GM21423 (cell line): ENCODE data around the gene DOC2A.
"Not testable (repeated sequence)": the region's sequence is repeated elsewhere in the genome, so short reads cannot be mapped to it uniquely, and the experiment has no call there.

Source experiments
- ATAC-seq: cut with Tn5 transposase; IDR thresholded peaks from one replicate; pipeline ENCODE4 v1.9.1; 2021; ENCODE audit warnings: mild to moderate bottlenecking, moderate library complexity; ENCODE audit not compliant: unreplicated experiment

The DOC2A gene

DNA sequence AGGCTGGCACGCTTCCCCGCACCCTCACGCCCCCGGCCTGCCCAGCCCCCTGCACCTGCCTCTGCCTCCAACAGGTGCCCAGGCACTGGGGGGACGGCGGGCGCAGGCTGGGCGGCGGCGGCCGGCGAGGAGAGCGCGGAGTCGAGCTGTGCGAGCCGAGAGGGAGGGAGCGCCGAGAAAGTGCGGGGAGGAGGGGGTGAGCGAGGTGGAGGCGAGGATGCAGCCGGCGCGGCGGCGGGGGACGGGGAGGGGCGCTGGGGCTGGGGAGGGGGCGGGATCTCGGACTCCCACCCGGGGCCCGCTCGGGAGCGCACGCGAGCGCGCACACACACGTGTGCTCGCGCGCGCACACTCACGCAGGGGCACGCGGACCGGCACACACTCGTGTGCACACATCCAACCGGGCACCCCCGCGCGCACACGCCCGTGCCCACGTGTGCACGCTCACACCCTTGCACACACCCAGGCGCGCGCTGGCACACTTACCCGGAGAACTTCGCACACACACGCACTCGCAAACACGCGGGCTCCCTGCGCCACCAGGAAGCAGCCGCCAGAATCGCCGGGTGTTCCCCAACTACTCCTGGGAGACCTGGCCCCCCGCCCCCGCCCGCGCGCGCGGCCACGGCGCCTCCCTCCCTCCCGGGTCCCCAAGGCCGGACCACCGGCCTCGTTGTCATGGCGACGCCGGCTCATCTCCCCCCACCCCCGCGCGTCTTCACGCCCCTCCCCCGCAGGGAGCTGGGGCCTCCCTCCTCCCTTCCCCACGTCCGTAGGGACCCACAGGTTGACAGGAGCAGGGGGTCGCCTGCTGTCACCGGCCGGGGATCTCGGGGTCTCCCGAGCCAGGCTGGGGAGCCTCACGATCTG lies at the start of gene DOC2A:
DOC2A (minus strand) TSS at position 184 of the 870 bp plus-strand sequence. CDS start 805 bp downstream, outside the sequence.
- ATAC-seq, result no peak

DNA sequence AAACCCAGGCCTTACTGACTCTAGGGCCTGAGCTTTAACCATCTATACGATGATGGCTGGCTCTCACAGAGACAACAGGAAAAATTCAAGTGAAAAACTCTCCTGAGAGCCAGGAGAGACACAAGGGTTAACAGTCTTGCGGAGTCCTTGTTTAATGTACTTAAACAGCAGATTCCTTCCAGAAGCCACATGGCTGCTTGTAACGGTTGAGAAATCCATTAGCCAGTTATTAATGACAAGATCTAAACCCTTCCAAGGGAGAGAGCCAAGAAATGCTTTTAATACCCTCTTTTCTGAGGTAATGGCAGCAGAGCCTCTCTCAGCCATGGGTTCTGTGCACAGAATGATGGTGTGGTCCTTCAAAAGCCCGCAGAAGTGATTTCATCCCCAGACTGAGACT lies 49.5 kb upstream of the DOC2A start:
- no peak for ATAC-seq

DNA sequence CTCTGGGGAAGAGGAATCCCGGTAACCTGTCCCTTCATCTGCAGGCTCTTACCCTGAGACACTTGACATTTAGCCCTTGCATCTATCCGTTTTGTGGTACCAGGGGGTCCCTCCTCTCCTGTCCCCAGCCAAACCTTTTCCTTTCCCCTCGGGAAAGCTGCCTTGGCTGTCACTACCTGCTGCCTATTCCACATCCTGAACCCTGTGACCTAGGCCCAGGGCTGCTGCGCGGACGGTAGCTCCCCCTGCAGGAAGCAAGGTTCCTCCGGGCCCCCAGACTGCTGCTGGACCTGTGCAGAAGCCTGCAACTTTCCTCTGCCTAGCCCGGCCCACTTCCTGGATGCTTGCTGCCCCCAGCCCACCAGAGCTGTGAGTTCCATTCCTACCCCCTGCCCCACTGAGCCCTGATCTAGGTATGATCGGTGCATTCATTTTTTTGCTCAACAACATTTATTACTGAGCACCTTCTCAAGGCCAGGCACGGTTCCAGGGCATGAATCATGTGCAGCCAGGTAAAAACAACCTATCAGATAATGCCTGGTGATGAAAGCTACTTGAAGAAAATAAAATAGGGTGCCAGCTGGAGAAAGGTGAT lies 44.2 kb upstream of the DOC2A start:
- ATAC-seq, result no peak

DNA sequence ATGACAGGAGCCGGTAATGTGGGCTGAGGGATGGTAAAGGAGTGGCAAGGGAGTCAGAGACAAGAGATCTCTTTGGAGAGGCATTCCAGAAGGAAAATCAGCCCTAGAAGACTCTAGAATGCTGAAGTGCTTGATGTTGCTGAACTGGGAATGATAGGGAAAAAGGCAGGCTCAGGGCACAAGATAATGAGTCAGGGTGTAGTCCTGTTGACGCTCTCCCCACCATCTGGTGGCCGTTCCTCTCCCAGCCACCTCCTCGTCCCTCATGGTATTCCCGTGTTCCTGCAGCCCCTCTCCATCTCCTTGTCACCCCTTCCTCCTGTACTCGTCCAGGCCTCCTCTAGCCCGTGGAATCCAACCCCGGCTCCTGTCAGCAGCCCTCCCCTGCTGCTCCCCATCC lies 43.6 kb upstream of the DOC2A start:
- no peak for ATAC-seq

DNA sequence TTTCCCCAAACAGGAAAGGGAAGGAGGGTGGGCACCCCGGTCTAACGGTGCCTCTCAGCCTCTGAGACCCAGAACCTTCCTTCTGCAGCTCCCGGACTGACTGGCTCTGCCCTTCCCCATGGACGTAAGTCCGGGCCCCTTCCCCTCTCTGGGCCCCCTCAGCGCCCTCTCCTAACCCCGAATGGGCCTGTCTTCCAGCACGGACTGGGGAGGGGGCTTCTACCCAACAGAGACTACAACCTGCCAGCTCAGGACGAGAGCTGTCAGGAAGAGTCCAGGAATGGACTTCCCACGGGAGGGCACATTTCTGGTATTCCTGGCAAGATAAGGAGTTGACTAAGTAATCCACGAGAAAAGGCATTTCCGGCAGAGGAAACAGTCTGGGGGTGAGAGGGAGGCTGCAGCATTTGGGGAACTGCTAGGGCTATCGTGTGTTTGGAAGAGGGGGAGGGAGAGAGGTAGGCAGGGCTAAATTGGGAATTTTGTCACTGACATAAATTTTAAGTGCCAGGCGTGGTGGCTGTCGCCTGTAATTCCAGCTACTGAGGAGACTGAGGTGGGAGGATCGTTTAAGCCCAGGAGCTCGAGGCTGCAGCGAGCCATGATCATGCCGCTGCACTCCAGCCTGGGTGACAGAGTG lies 42.7 kb upstream of the DOC2A start:
- no peak for ATAC-seq

DNA sequence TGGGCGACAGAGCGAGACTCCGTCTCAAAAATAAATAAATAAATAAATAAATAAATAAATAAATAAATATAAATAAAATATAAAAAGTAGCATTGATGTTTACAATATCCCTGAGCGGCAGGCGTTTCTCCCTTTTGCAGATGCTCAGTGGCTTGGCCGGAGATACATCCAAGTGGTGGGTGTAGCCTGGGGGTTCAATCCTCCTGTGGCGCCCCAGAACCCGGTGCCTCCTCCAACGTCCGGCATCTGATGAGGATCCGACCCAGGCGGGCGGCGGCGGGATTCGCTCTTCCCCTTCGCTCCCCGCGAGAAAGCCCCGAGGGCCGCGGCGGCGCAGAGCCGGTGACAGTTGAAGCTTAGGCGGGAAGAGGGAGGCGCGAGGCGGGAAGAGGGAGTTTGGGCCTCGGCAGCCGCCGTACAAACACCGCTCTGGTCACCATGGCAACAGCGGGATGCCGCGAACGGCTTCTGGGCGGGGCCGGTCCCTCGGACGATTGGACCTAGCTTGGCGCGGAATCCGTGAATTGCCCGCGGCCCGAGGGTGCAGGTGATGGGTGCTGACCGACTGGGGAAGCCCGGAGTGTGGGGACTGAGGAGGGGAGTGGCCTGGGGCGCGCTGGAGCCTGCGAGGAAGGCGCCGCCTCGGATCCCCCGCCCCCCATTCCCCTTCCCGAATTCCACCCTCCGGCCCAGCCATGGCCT lies 42.0 kb upstream of the DOC2A start:
- peak; percentile 81 for ATAC-seq

DNA sequence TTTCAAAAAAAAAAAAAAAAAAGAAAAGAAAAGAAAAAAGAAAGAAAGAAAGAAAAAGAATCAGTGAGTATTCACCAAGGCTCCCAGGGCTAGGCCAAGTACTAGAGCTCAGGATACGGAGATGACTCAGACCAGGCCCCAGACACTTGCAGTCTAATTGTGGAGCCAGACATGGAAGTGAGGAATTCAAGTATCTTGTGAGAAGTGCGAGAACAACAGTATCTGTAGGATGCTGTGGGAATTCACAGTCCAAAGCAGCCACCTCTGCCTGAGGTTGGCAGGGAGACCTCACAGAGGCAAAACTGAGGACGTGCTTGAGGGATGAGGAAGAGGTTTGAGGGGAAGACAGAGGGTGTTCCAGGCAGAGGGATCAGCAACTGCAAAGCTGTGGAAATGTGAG lies 40.7 kb upstream of the DOC2A start:
- ATAC-seq, result no peak

DNA sequence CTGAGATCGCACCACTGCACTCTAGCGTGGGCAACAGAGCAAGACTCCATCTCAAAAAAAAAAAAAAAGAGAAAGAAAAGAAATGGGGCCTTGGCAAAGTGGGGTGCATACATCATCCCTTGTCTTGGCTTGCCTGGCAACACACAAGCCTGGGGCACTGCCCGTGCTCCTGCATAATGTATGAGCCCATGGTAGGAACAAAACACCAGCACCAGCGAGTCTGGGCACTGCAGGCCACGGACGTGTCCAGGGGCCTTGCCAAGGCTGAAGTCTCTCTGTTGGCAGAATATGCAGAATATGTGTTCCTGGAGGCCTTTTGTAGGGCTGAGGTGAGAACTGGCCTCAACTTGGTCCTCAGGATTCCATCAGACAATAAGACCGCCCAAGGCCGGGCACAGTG lies 39.0 kb upstream of the DOC2A start:
- ATAC-seq, result no peak

DNA sequence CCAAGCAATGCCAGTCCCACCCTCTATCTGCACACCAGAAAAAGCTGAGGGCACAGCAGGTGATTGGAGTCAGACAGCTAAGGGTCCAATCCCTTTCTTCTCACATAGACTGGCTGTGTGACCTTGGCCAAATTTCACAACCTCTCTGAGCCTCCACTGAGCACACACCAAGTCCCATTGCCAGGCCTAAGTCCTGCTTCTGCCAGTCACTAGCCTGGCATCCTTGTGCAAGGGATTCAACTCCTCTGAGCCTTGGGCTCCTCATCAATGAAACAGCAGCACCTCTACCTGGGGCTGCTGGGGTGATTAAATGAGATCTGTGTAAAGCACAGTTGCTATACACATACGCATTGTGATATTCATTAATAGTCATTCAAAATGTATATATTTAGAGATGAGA lies 35.8 kb upstream of the DOC2A start:
- ATAC-seq, result no peak

DNA sequence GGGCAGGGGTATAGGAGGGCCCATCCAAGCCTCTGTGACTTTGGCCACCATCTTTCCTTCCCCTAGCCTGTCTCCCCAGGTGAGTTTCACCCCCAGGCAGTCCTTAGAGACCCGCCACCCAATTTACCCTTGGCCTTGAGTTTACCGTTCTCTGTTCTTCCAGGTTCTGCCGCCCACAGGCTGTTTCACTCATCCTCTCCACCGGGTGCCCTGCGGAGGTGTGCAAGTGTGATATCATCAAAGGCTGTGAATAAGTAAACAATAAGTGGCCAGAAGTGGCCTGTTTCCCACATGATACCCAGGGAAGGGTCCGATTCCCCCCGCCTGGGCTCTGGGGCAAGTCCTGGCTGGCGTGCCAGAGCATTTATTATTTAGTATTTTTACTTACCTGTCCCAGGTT lies 35.4 kb upstream of the DOC2A start:
- ATAC-seq, result no peak

DNA sequence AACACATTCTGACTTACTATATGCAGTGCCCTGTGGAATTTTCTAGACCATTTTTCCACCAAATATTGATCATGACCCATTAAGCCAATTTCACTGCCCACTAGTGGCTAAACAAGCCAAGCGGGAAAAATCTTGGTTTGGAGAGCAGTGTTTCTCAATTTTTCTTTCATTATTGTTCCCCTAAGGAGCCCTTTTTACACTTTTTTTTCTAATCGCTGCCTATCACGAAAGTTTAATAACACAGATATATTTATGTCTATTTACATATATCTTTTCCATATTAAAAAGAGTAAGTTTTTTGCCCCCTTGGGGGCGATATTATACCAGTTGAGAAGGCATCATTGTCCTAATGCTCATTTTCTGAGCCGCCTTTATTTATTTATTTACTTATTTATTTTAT lies 31.0 kb upstream of the DOC2A start:
- ATAC-seq, result no peak

DNA sequence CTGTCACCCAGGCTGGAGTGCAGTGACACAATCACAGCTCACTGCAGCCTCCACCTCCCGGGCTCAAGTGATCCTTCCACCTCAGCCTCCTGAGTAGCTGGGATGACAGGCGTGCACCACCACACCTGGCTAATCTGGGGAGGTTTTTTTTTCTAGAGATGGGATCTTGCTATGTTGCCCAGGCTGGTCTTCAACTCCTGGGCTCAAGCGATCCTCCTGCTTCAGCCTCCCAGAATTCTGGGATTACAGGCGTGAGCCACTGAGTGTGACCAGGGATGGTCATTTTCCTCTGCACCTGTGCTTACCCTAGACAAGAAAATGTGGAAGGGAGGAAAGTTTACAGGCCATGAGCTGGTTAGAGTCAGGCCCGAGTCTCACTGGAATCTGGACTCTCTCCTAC lies 29.9 kb upstream of the DOC2A start:
- not testable (repeated sequence) for ATAC-seq

DNA sequence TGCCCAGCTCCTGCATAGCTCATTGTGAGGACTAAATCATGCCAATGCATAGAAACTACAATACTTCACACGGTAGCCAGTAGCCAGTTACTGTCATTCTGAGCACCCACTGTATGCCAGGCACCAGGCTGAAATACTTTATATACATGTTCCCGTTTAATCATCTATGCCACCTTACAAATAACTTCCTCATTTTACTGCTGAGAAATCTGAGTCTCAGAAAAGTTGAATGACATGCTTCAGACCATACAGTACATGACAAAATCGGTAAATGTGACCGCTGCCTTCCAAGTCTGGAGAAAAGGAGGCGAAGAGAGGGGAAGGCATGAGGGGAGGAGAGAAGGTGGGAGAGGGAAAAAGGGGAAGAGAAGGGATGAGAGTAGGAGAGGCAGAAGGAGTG lies 29.4 kb upstream of the DOC2A start:
- ATAC-seq, result no peak

DNA sequence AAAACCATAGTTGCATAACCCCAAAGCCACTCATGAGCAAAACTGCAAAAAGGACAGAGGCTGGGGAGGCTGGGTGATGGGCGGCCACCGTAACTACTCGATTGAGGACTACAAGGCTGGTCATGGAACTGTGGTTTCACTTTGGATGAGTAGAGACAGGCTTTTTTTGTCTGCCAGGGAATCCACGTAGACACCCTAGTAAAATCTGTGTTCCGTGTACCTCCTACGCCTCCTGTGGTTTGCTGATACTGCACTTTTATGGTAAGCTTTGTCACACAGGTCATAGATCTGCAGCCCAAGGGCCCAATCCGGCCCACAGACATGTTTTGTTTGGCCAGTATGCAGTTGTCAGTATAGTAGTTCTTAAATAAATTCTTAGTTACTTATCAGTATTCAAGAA lies 22.4 kb upstream of the DOC2A start:
- no peak for ATAC-seq

DNA sequence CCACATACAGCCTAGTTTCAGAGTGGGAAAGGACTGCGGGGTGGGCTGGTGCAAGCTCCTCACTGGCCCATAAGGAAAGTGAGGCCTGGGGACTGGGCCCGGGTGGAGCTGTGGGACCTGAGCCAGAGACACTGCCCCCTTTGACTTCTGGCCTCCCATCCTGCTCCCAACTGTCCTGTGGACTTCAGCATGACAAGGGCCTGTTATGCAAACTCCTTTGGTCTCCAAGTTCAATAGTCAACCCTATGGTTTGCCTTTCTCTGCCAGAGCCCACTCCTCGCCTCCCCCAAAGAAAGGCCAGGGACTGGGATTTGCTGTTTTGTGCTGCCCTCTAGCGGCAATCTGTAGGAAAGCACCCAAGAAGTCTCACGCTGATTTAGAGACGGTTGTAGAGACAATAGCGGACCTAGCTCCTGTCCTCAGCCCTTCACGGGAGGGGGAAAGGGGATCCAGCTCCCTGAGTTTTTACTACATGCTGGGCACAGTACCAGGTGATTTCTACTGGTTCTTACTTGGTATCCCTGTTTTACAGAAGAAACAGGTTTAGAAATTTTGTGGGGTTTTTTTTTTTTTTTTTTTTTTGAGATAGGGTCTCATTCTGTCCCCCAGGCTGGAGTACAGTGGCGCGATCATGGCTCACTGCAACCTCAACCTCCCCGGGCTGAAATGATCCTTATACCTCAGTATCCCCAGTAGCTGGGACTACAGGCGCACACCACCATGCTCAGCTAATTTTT lies 21.4 kb upstream of the DOC2A start:
- no peak for ATAC-seq

DNA sequence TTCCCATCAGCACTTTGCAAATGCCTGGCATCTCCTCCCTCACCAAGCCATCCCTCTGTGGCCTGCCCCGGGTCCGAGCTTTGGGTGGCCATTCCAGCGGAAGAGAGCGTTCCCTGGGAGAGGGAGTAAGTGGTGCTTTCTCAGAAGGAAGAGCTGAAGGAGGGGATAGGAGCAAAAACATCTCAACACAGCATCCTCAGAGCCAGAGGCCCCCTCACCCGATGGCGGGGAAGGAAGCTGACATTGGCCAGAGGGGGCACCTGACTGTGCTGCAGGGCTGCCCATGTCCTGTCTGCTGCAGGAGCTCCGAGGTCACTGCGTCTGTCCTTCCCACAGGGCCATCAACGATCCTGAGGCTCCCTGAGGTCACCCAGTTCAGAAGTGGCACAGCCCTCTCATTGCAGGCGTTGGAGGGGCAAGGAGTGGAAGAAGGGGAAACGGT lies 20.7 kb upstream of the DOC2A start:
- no peak for ATAC-seq

DNA sequence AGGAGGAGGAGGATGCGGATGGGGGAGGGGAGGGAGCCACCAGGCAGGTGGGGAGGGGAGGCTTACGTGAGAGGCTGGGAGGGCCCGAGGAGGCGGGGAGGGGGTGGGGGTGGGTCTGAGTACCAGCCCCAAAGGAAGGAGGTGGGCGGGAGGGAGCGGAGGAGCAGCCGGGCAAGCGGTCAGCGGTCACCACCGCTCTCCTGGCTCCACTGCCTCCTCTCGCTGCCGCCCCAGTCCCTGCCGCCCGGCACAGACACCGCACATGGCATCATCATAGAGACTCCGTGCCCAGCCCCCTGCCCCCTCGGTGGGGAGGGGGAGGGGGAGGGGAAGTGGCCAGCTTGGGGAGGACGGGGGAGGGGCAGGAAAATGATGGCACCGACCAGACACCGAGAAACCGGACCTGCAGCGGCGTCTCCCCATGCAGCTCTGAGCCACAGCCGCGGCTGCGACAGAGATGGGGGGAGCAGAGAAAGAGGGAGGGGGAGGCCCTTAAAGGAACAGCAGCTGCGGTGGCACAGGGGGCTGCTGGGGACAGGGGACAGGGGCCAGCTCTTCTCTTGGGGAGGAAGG lies 20.1 kb upstream of the DOC2A start, which contains the start of gene TLCD3B:
TLCD3B (minus strand) TSS at position 431 of the 573 bp plus-strand sequence. CDS start 744 bp downstream, outside the sequence.
- no peak for ATAC-seq

DNA sequence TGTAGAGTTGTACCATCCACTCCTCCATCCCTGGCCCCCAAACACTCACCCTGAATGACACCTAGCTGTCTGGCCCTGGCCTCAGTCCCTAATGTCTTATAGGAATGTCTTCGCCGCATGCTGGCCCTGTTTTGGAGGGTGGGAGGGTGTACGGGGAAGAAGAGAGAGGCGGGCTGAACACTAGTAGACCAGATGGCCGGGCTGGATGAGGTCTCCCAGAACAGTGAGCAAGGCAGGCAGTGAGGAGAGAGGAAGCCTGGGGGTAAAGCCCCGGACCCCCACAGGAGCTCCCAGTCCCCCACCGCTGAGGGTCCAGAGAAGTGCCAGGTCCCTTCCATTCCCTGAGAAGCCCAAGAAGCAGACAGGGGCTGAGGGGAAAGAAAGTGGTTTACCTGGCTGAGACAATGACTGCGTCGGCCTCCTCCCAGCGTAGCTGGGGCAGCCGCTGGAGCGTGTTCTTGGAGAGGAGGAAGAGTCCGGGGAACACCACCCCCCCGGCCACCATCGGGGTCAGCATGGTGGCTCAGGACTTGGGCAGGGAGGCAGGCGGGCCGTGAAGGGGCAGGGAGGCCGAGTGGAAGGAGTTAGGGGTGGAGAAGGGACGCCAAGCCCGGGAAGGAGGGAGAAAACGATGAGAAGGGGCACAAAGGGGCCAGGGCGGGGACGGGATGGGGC lies 19.3 kb upstream of the DOC2A start:
- ATAC-seq, result no peak

DNA sequence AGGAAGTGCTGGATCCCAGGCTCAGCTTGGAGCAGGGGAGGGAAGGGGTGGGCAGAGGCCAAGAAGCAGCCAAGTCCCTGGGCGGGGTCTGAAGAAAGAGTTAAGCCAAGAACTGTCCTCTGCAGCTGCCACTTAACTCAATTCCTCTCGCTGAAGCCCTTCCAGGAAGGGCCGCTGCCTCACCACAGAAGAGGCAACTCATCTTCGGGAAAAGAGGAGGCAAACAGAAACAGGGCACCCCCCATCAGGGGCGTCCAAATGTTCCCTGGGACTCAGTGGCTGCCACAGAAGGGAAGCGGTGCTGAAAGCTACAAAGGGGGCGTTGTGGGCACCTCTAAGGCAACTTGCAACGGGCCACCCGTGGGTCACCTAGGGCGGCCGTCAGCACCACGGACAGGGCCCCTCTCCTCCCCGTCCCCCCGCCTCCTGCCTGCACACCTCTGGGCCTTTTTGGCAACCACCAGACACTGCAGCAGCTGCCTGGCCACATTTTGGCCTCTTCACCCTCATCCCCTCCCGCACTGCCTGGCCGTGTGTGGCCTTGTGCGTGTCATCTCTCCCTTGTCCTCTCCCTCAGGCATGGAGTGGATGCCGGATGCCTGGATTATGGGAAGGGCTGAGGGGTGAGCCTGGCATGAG lies 17.7 kb upstream of the DOC2A start:
- ATAC-seq, result no peak
